ENCODE results near the gene TPM2. TPM values are rescaled to one million over a fixed set of nuclear protein-coding genes. Genes with fewer than 3 reads are reported as not detected.

The TPM2 gene
- total RNA-seq, 1 donor from 2014 or later: 174 TPM

- H3K27me3 Mint-ChIP-seq (ENCODE audit: insufficient read depth, low read depth): peaks cover 4% of the 10 kb centered on the region
- Histone ChIP-seq H3K4me2 (no peak overlapping the region), H3K4me3 (no peak overlapping the region), H3K36me3 (no peaks in the 10 kb centered on the region), H3K9ac (no peak overlapping the region), H4K20me1 (ENCODE audit: low read depth) (no peaks in the 10 kb centered on the region), H3K9me3 (ENCODE audit: low read depth) (no peaks in the 10 kb centered on the region), H3K4me1 (no peaks in the 10 kb centered on the region), H2AFZ (replicated peaks) (no peak overlapping the region), H3F3A (ENCODE audit: low read depth) (no peaks in the 10 kb centered on the region), H3K27ac (no peak overlapping the region), H3K27me3 (no peaks in the 10 kb centered on the region), H3K79me2 (ENCODE audit: low read depth) (no peaks in the 10 kb centered on the region)
- no peak overlapping the region for H3K4me3 Mint-ChIP-seq
- TF ChIP-seq EZH2phosphoT487 (IDR thresholded peaks at IDR 0.05) (no peak), EZH2 (IDR thresholded peaks at IDR 0.05) (no peak)
- TF ChIP-seq, protein P1, sequence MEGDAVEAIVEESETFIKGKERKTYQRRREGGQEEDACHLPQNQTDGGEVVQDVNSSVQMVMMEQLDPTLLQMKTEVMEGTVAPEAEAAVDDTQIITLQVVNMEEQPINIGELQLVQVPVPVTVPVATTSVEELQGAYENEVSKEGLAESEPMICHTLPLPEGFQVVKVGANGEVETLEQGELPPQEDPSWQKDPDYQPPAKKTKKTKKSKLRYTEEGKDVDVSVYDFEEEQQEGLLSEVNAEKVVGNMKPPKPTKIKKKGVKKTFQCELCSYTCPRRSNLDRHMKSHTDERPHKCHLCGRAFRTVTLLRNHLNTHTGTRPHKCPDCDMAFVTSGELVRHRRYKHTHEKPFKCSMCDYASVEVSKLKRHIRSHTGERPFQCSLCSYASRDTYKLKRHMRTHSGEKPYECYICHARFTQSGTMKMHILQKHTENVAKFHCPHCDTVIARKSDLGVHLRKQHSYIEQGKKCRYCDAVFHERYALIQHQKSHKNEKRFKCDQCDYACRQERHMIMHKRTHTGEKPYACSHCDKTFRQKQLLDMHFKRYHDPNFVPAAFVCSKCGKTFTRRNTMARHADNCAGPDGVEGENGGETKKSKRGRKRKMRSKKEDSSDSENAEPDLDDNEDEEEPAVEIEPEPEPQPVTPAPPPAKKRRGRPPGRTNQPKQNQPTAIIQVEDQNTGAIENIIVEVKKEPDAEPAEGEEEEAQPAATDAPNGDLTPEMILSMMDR (IDR thresholded peaks at IDR 0.05): no peak
- no peak for DNase-seq (ENCODE audit: low spot score)
- no peaks in the 10 kb centered on the region for H3K4me1 Mint-ChIP-seq
- no peaks in the 10 kb centered on the region for H3K9me3 Mint-ChIP-seq
- H3K27ac Mint-ChIP-seq: no peak overlapping the region
- H3K36me3 Mint-ChIP-seq: peaks cover 45% of the 10 kb centered on the region
Observed at GRCh38 chr9:35706951-35707350, 17.2 kb upstream of the TPM2 start.

- no peak for TF ChIP-seq EZH2 (IDR thresholded peaks at IDR 0.05)
- TF ChIP-seq EZH2phosphoT487 (IDR thresholded peaks at IDR 0.05): no peak
- TF ChIP-seq, protein P1 (IDR thresholded peaks at IDR 0.05): no peak
- H3K27me3 ChIP-seq: no peaks in the 10 kb centered on the region
- no peak overlapping the region for H3K27ac ChIP-seq
- no peaks in the 10 kb centered on the region for H3K9me3 ChIP-seq (ENCODE audit: low read depth)
- no peaks in the 10 kb centered on the region for H3F3A ChIP-seq (ENCODE audit: low read depth)
- Mint-ChIP-seq H3K27ac (no peak overlapping the region), H3K4me1 (no peaks in the 10 kb centered on the region), H3K9me3 (no peaks in the 10 kb centered on the region), H3K36me3 (peaks cover 39% of the 10 kb centered on the region), H3K4me3 (no peak overlapping the region), H3K27me3 (ENCODE audit: insufficient read depth, low read depth) (peaks cover 4% of the 10 kb centered on the region)
- H4K20me1 ChIP-seq (ENCODE audit: low read depth): no peaks in the 10 kb centered on the region
- H3K9ac ChIP-seq: no peak overlapping the region
- no peak overlapping the region for H2AFZ ChIP-seq (replicated peaks)
- no peaks in the 10 kb centered on the region for H3K79me2 ChIP-seq (ENCODE audit: low read depth)
- DNase-seq (ENCODE audit: low spot score): no peak
- no peaks in the 10 kb centered on the region for H3K4me1 ChIP-seq
- no peak overlapping the region for H3K4me3 ChIP-seq
- no peak overlapping the region for H3K4me2 ChIP-seq
- H3K36me3 ChIP-seq: no peaks in the 10 kb centered on the region
Observed at GRCh38 chr9:35705836-35706430, 16.2 kb upstream of the TPM2 start.

- no peaks in the 10 kb centered on the region for H3K36me3 ChIP-seq
- no peak overlapping the region for H3K27ac ChIP-seq
- H3K27me3 Mint-ChIP-seq (ENCODE audit: insufficient read depth, low read depth): peaks cover 4% of the 10 kb centered on the region
- H3K9ac ChIP-seq: no peak overlapping the region
- H3K4me1 ChIP-seq: no peaks in the 10 kb centered on the region
- H3K27ac Mint-ChIP-seq: no peak overlapping the region
- TF ChIP-seq, protein P1 (IDR thresholded peaks at IDR 0.05): no peak
- TF ChIP-seq EZH2phosphoT487 (IDR thresholded peaks at IDR 0.05) (no peak), EZH2 (IDR thresholded peaks at IDR 0.05) (no peak)
- no peak overlapping the region for H3K4me2 ChIP-seq
- no peaks in the 10 kb centered on the region for H4K20me1 ChIP-seq (ENCODE audit: low read depth)
- no peak overlapping the region for H3K4me3 Mint-ChIP-seq
- H3K27me3 ChIP-seq: no peaks in the 10 kb centered on the region
- peaks cover 34% of the 10 kb centered on the region for H3K36me3 Mint-ChIP-seq
- H3K79me2 ChIP-seq (ENCODE audit: low read depth): no peaks in the 10 kb centered on the region
- no peak overlapping the region for H2AFZ ChIP-seq (replicated peaks)
- H3K4me3 ChIP-seq: no peak overlapping the region
- no peaks in the 10 kb centered on the region for H3K9me3 ChIP-seq (ENCODE audit: low read depth)
- no peaks in the 10 kb centered on the region for H3F3A ChIP-seq (ENCODE audit: low read depth)
- H3K4me1 Mint-ChIP-seq: no peaks in the 10 kb centered on the region
- no peak for DNase-seq (ENCODE audit: low spot score)
- H3K9me3 Mint-ChIP-seq: no peaks in the 10 kb centered on the region
Observed at GRCh38 chr9:35705372-35705771, 15.6 kb upstream of the TPM2 start.

Data from neural progenitor cell (in vitro differentiated cells).